HG02678 (cell line): Measurements from ENCODE around the gene CCDC201.

ENCODE experiments used
- ATAC-seq: cut with Tn5 transposase; IDR thresholded peaks from one replicate; pipeline ENCODE4 v1.9.1; 2021; ENCODE audit warnings: mild to moderate bottlenecking, moderate library complexity; ENCODE audit not compliant: unreplicated experiment

CCDC201 gene, protein sequence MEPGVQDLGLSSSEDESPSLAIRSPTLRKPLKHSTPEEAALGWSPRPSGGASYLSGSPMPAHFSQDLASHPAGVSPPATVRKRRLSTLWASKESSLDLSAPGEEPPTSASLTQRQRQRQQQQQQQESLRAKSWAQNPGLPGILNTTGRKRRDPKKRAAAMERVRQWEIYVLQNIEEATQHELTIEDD

GRCh38 chr7:45873035-45873354 lies at the start of gene CCDC201:
CCDC201 (minus strand) TSS chr7:45873082; CDS start chr7:45873007, 75 bp downstream.
- ATAC-seq = no peak

DNA sequence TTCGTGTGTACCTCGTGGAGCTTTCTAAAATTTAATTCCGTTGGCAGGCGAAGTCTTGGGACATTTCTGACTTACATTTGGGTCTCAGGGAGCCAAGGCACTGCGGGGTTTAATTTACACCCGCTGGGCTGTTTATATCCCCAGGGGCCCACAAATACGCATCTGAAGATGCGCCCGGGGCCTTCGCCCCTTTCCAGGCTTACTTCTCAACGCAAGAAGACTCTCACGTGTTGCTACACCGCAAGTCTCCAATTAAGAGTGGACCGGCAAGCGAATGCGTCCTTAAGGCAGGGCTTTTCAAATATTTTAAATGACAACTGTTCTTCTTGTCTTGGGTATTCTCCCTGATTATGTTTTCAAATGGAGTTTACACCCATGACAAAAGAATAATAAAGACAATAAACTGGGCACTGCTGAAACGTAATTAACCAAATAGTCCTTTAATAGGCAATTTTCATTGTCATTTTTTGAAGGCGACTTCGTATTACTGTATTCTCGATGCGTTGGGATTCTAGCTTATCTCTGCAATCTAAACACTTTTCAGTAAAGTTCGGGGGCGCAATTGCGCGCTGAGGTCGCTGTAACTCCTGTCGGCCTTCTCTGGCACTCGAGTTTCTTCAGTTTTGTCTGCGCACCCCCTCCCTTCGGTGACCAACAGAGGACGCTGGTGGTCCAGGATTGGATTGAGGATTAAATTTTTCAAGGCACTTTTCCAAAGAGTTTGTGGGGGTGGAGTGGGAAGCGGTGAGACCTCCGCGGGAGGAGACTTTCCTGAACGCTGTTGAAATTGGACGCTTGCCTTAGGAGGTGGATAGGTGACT lies 49.0 kb upstream of the CCDC201 start:
- ATAC-seq = no peak

DNA sequence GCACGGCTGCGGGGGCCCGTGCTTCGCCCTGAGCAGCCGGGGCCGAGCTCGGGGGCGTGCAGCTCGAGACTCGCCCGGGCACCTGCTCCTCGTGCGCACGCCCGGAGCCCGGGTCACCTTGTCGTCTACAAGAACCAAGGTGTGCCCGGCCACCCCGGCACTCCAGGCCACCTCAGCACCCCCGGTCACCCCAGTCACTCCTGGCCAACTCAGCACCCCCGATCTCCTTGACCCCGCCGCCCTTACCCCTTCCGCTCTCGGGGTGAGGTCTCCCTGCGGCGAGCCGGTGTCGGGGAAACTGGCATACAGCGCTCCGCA lies 48.5 kb upstream of the CCDC201 start:
- ATAC-seq = no peak

DNA sequence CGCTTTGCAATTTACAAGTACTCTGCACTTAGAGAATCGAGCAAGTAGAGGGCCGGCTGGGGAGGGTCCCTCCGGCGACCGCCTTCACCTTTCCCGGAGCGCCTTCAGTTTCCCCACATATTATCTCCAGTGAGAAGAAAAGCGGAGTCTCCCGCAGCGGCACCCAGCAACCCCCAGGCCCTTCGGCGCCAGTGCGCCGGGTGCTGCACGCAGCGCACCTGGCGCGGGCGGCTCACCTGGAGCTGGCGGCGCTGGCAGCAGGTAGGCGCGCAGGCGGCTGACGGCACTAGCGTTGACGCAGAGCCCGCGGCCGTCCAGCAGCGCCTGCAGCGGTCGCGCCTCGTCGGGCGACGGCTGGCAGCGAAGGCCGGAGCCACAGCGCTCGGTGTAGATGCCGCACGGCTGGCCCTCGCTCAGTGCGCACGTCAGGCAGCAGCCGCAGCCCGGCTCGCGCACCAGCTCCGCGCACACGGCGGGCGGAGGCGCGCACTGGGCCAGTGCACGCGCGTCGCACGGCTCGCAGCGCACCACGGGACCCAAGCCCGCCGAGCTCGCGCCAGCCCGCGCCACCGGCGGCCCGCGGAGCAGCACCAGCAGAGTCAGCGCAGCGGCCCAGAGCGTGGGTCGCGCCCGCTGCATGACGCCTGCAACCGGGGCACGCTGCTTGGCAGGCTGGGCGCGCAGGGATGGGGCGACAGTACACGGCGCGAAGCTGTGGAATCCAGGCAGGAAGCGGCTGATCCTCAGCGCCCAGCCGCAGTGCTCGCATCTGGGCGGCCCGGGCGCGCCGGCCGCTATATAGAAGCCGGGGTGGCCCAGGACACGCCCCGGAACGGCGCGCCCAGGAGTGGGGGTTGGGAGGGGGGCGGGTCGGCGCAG lies 47.9 kb upstream of the CCDC201 start, which contains the start of gene IGFBP3:
Gene IGFBP3, minus strand, starts transcription at position 771 of the 879 bp plus-strand sequence. Its CDS starts 132 bp downstream, at position 639.
- ATAC-seq = no peak

DNA sequence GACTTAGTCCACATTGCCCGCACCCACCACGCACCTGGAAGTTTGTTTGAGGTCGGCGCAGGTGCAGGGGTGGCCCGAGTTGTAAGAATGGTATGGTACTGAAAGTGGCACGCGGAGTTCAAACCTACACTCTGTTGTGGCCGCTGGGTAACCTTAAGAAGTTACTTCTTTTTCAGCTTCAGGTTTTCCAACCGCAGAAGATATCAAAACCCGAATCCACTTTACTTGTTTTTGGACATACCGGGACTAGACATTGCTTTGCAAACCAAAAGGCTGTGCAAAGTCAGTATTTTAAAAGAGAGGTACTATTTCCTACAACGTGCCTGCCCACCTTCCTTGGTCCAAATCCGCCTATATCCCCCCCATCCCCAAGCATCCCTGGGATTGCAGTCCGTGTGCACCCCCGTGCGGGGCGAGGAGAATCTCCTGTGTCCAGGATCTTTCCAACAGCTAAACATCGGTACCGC lies 47.1 kb upstream of the CCDC201 start:
- ATAC-seq = no peak

GRCh38 chr7:45919231-45919784 lies 46.4 kb upstream of the CCDC201 start:
- ATAC-seq = no peak

DNA sequence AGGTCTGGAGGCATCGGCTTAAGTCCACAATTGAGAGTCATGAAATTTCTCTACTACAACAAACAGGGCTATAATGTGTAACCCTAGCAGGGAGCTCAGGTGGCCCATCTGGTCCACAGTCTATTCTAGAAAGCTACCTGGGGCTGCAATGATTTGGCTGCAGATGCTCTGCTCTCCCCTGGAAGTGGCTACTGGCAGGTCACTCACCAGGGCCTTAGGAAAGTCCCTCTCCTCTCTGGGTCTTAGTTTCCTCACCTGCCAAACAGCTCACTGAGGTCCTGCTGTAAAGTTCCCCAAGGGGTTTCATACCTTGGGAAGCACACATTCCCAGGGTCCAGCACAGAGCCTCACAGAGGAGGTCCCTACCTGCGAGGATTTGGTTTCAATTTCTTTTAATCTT lies 45.7 kb upstream of the CCDC201 start:
- no peak for ATAC-seq

DNA sequence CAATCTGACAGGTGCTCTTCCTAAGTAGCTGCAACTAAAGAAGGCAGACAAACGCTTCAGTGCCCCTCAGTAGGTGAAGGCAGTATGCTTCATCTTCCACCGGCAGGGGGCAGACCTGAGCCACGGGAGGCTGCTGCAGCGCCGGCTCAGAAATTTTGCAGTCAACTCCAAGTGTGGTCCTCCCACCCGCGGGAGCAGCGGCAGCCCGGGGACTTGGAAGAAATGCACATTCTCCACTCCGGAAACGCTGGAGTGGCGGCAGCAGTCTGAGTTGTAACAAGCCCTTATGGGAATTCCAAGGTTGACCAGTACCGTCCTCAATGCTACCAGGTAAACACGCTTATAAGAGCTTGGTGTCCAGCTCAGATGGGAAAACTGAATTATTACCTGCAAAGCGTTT lies 44.8 kb upstream of the CCDC201 start:
- peak; percentile 79 for ATAC-seq

DNA sequence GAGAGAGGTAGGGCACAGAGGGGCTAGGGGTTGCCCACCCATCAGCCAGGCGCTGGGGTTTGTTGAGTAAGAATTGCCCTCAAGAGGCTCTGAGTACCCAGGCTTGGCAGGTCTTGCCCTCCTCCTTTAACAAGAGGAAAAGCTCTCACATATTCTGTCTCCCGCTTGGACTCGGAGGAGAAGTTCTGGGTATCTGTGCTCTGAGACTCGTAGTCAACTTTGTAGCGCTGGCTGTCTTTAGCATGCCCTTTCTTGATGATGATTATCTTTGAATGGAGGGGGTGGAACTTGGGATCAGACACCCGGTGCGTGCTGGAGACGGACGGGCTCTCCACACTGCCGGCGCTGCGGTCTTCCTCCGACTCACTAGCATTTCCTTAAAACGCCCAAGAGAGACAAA lies 44.2 kb upstream of the CCDC201 start:
- ATAC-seq = no peak

GRCh38 chr7:45915606-45916005 lies 42.7 kb upstream of the CCDC201 start:
- no peak for ATAC-seq

DNA sequence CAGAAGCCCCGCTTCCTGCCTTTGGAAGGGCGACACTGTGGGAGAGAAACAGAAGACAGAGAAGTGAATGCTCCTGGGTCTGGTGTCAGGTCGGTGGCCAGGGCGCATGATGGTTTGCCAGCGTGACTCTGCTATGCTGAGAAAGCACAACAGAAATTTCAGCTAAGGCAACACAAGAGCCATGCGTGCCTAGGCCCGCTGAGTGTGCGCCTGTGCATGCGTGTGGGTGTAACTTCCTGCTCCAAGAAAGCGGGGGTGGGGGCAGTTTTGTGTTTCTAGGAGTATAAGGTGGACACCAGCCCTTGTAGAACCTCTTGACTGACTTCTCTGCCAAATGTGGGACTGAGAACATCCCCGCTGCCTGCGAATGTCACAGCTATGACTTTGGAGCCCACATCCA lies 42.0 kb upstream of the CCDC201 start:
- ATAC-seq = no peak

DNA sequence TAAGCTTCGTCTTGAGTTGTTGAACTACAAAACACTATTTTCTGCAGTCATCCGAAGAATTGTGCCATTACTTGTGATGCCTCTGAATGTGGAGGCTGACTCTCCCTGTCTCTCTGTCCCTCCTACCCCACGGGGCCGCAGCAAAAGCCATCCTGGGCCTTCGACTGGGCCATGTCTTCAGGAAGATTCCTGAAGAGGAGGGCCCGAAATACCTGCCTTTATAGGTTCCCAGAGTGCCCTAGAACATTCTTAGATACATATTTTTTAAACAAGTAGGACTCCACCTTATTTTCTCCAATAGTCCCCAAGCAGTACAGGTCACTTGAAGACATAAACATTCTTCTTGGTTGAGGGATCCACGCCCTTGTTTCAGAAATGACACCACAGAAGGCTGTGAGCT lies 40.1 kb upstream of the CCDC201 start:
- no peak for ATAC-seq

GRCh38 chr7:45911311-45911710 lies 38.4 kb upstream of the CCDC201 start:
- ATAC-seq = no peak

DNA sequence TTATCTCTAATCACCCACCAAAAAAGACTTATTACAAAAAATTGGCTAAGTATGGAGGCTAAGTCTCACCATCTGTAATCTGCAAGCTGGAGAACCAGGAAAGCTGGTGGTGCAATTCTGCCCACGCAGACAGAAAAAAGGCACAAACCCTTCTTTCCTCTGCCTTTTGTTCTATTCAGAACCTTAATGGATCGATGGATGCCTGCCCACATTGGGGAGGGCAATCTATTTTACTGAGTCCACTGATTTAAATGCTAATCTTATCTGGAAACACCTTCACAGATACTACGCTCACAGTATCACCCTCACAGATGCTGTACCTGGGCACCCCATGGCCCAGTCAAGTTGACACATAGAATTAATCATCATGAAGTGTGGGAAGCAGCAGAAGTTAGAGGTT lies 38.0 kb upstream of the CCDC201 start:
- no peak for ATAC-seq

GRCh38 chr7:45909561-45909960 lies 36.7 kb upstream of the CCDC201 start:
- no peak for ATAC-seq

GRCh38 chr7:45902820-45903219 lies 29.9 kb upstream of the CCDC201 start:
- ATAC-seq = no peak

- no peak for ATAC-seq
These were observed 28.7 kb upstream of the CCDC201 start for GRCh38 chr7:45901566-45901965.

DNA sequence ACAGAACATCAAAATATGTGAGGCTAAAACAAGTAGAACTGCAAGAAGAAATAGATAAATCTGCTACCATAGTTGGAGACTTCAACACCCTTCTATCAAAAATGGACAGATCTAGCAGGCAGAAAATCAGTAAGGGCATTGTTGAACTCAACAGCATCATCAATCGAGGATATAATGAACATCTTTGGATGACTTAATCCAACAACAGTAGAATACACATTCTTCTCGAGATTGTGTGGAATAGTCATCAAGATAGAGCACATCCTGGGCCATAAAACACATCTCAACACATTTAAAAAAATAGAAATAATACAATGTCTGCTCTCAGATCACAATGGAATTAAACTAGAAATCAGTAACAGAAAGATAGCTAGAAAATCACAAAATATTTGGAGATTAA lies 25.3 kb upstream of the CCDC201 start:
- ATAC-seq = no peak

DNA sequence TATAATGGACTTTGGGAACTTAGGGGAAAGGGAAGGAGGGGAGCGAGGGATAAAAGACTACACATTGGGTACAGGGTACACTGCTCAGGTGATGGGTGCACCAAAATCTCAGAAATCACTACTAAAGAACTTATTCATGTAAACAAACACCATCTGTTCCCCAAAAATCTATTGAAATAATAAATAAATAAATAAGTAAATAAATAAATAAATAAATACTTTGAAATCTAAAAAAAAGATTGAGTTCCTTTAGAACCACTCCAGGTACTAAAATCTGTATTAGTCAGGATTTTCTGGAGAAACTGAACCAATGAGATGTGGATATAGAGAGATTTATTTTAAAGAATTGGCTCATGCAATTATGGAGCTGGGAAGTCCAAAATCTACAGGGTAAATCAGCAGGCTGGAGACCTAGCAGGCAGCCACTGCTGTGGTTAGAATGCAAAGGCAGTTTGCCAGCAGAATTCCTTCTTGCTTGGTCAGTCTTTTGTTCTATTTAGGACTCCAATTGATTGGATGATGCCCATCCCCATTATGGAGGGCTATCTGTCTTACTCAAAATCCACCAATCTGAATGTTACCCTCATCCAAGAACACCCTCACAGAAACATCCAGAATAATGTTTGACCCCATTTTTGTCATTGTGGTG lies 24.3 kb upstream of the CCDC201 start:
- no peak for ATAC-seq

GRCh38 chr7:45894665-45895062 lies 21.8 kb upstream of the CCDC201 start:
- ATAC-seq = no peak
